HCT116 (cell line): Measurements from ENCODE around the gene ACBD4. TPM values are rescaled to one million over a fixed set of nuclear protein-coding genes. Genes with fewer than 3 reads are reported as not detected.
"Not testable (repeated sequence)": the region's sequence is repeated elsewhere in the genome, so short reads cannot be mapped to it uniquely, and the experiment has no call there.

ENCODE experiments used
- ATAC-seq: fragments of 200-7000 bp; cut with Tn5 transposase; 2 replicates; pipeline ENCODE4 v1.9.1; 2020; ENCODE audit warnings: mild to moderate bottlenecking, moderate library complexity
- BruUV-seq: library from RNA; stranded (reverse); fragments of 400-500 nt; replicated peaks from 2 replicates; lab custom pipeline; 2021; lab: Mats Ljungman, UMichigan
- CTCF ChIA-PET: fragments of 300-600 bp; sonication (Branson Sonifier 250); formaldehyde crosslinking; loops from one replicate; lab custom pipeline; 2021; ENCODE audit warnings: antibody characterized with exemption; lab: Charles Lee
- POLR2A ChIA-PET: fragments of 300-600, 350-600 bp; sonication (Branson Sonifier 250); formaldehyde crosslinking; loops from one replicate; lab custom pipeline; 2021; ENCODE audit warnings: antibody characterized with exemption; lab: Charles Lee
- RAD21 ChIA-PET, 2 experiments: fragments of 300-600 bp; sonication (Branson Sonifier 250); formaldehyde crosslinking; loops; one replicate each; lab custom pipeline; 2023; ENCODE audit warnings: low total read pairs in 2 of 2; ENCODE audit not compliant: uncharacterized antibody in 2 of 2, unreplicated experiment in 2 of 2, low non-redundant PET in 1 of 2; lab: Charles Lee
- DNase-seq: peaks from one replicate; pipeline ENCODE4 v3.0.0-alpha.2; 2010; ENCODE audit warnings: low read depth, low spot score
- H2AFZ ChIP-seq: fragments of 200-600 bp; shearing (Covaris generic), sonication (generic); 2 replicates; pipeline ENCODE4 v1.6.1; 2017; ENCODE audit warnings: low read depth, mixed run types, mixed read lengths, antibody characterized with exemption, low read length; ENCODE audit not compliant: poor library complexity, severe bottlenecking
- H3K27ac ChIP-seq: 2 replicates; pipeline ENCODE4 v1.5.1; 2012; ENCODE audit warnings: low read depth, low read length
- H3K27me3 ChIP-seq: fragments of 200-600 bp; sonication (generic); 2 replicates; pipeline ENCODE4 v1.6.1; 2016; ENCODE audit warnings: mixed run types, low read length, mixed read lengths; ENCODE audit not compliant: insufficient read depth
- H3K36me3 ChIP-seq, 2 experiments: fragments of 200-500 bp in 1 of 2; fragments of 200-600 bp in 1 of 2; sonication (Bioruptor generic) in 1 of 2; sonication (generic) in 1 of 2; 2 replicates each; pipeline versions ENCODE4 v1.5.1 to v1.6.1; 2014 to 2016; ENCODE audit warnings: low read length in 2 of 2, inconsistent platforms in 1 of 2, mixed read lengths in 1 of 2, mixed run types in 1 of 2; ENCODE audit not compliant: insufficient read depth in 2 of 2, control insufficient read depth in 1 of 2
- H3K4me1 ChIP-seq, 2 experiments: fragments of 200-600 bp in 1 of 2; sonication (generic) in 1 of 2; 2 replicates each; pipeline versions ENCODE4 v1.5.1 to v1.6.1; 2012 to 2017; ENCODE audit warnings: low read length in 2 of 2, inconsistent platforms in 1 of 2, mild to moderate bottlenecking in 1 of 2, mixed read lengths in 1 of 2, mixed run types in 1 of 2, moderate library complexity in 1 of 2; ENCODE audit not compliant: insufficient read depth in 2 of 2, control insufficient read depth in 1 of 2
- H3K4me2 ChIP-seq: fragments of 200-600 bp; sonication (generic); 2 replicates; pipeline ENCODE4 v1.6.1; 2017; ENCODE audit warnings: mixed run types, low read length, mixed read lengths
- H3K4me3 ChIP-seq, 2 experiments: fragments of 200-600 bp in 1 of 2; sonication (generic) in 1 of 2; replicated peaks in 1 of 2; 2 replicates each; pipeline ENCODE4 v1.5.1; 2011 to 2016; ENCODE audit warnings: low read length in 2 of 2, control low read depth in 1 of 2, low read depth in 1 of 2, mild to moderate bottlenecking in 1 of 2, mixed read lengths in 1 of 2, mixed run types in 1 of 2
- H3K79me2 ChIP-seq: fragments of 200-600 bp; sonication (generic); 2 replicates; pipeline ENCODE4 v1.6.1; 2017; ENCODE audit warnings: mild to moderate bottlenecking, mixed run types, low read length, moderate library complexity, mixed read lengths; ENCODE audit not compliant: insufficient read depth
- H3K9ac ChIP-seq: fragments of 200-600 bp; sonication (generic); 2 replicates; pipeline ENCODE4 v1.6.1; 2016; ENCODE audit warnings: low read length, mixed read lengths
- H3K9me2 ChIP-seq: fragments of 200-600 bp; sonication (generic), shearing (Covaris generic); 2 replicates; pipeline ENCODE4 v1.6.1; 2017; ENCODE audit warnings: mixed run types, mild to moderate bottlenecking, moderate library complexity; ENCODE audit not compliant: insufficient read depth
- H3K9me3 ChIP-seq, 2 experiments: fragments of 200-500 bp in 1 of 2; fragments of 200-600 bp in 1 of 2; sonication (Bioruptor generic) in 1 of 2; sonication (generic) in 1 of 2; 2 replicates each; pipeline ENCODE4 v1.6.1; 2014 to 2017; ENCODE audit warnings: low read length in 2 of 2, mixed read lengths in 2 of 2, inconsistent platforms in 1 of 2, low read depth in 1 of 2, mild to moderate bottlenecking in 1 of 2, mixed run types in 1 of 2, moderate library complexity in 1 of 2; ENCODE audit not compliant: control insufficient read depth in 1 of 2, insufficient read depth in 1 of 2
- H4K20me1 ChIP-seq: fragments of 200-600 bp; sonication (generic), shearing (Covaris generic); 2 replicates; pipeline ENCODE4 v1.6.1; 2017; ENCODE audit warnings: mixed run types, mild to moderate bottlenecking, moderate library complexity; ENCODE audit not compliant: insufficient read depth
- CBX3 ChIP-seq: IDR thresholded peaks from 2 replicates; pipeline ENCODE4 v1.6.1; 2012; ENCODE audit warnings: low read depth
- MAX ChIP-seq: IDR thresholded peaks from 2 replicates; pipeline ENCODE4 v1.6.1; 2012
- POLR2A ChIP-seq: IDR thresholded peaks from 2 replicates; pipeline ENCODE4 v1.7.0; 2011; ENCODE audit warnings: borderline replicate concordance; ENCODE audit not compliant: insufficient read depth, insufficient read length; ENCODE audit errors: extremely low read depth
- RAD21 ChIP-seq: IDR thresholded peaks from 2 replicates; pipeline ENCODE4 v1.6.1; 2012; ENCODE audit warnings: low read depth, mild to moderate bottlenecking
- TCF7L2 ChIP-seq: IDR thresholded peaks from 2 replicates; pipeline ENCODE4 v1.7.0; 2011; ENCODE audit warnings: borderline replicate concordance, inconsistent platforms; ENCODE audit not compliant: insufficient read depth, insufficient read length; ENCODE audit errors: extremely low read depth
- intact Hi-C: fragments of 100-400 bp; cut with micrococcal nuclease; formaldehyde crosslinking; loops from 2 replicates; pipeline ENCODE4 v1.10.0; 2022
- total RNA-seq: library from RNA; stranded (reverse); gene quantifications from one replicate; pipeline ENCODE4 v1.2.1, GENCODE V29; 2021; ENCODE audit not compliant: unreplicated experiment

ACBD4 gene
- total RNA-seq, 1 experiment from 2014 or later, result 13.6 TPM

- H3K27ac ChIP-seq, result peak overlapping the region; percentile 97
- H3K4me2 ChIP-seq, result peak overlapping the region; percentile 94
- H3K9ac ChIP-seq, result peak overlapping the region; percentile 64
- ChIA-PET POLR2A (interaction anchor here (1.5 kb wide), 1 partner anchor 24 kb away, joined by 4 read pairs; the partner anchor contains the start of gene HEXIM1), CTCF (interaction anchor here (0.6 to 3.3 kb wide), 3 partner anchors 11 to 73 kb away, joined by 3 to 18 read pairs (median 3); partner anchors contain the start of genes ACBD4 and HEXIM1)
- ATAC-seq, H4K20me1 ChIP-seq, H3K9me2 ChIP-seq, H3K27me3 ChIP-seq, H3K36me3 ChIP-seq, H3K9me3 ChIP-seq, RAD21 ChIA-PET, DNase-seq, BruUV-seq, intact Hi-C loops, H2AFZ ChIP-seq: not testable (repeated sequence)
- TF ChIP-seq MAX, result peak; percentile 35; the same call in 1 of the 2 replicates
- peaks cover 74 to 80% of the 10 kb centered on the region in 2 experiments for H3K4me1 ChIP-seq
- H3K4me3 ChIP-seq, result peak overlapping the region; percentile 32 to 57
- peaks cover 67% of the 10 kb centered on the region for H3K79me2 ChIP-seq
Measured at GRCh38 chr17:45124797-45125122, 10.7 kb upstream of the ACBD4 start.

- intact Hi-C loops, result no loop called here
- Histone ChIP-seq H4K20me1 (no peaks in the 10 kb centered on the region), H3K79me2 (peaks cover 74% of the 10 kb centered on the region), H3K27ac (peak overlapping the region; percentile 97), H2AFZ (no peak overlapping the region), H3K4me1 (peaks cover 81 to 87% of the 10 kb centered on the region in 2 experiments), H3K4me3 (no peak overlapping the region), H3K9me3 (no peaks in the 10 kb centered on the region), H3K9me2 (no peaks in the 10 kb centered on the region), H3K27me3 (no peaks in the 10 kb centered on the region), H3K36me3 (no peaks in the 10 kb centered on the region), H3K9ac (no peak overlapping the region), H3K4me2 (peak overlapping the region; percentile 94)
- POLR2A ChIA-PET, result interaction anchor here (0.6 to 1.5 kb wide), 2 partner anchors 23 to 35 kb away, joined by 3 to 4 read pairs; partner anchors contain the start of gene HEXIM1
- RAD21 ChIA-PET, result no interaction called here
- TF ChIP-seq CBX3, result 0 out of 2 replicates have a peak, but pooled peaks have one; percentile 22
- no peak for TF ChIP-seq RAD21
- TF ChIP-seq POLR2A, result no peak
- no peak for TF ChIP-seq TCF7L2
- CTCF ChIA-PET, result interaction anchor here (0.6 to 3.3 kb wide), 4 partner anchors 10 to 72 kb away, joined by 3 to 18 read pairs (median 4); partner anchors contain the start of genes ACBD4 and HEXIM1
- DNase-seq (no peak), ATAC-seq (no peak)
- no TSS peak for BruUV-seq
Measured at GRCh38 chr17:45125509-45125908, 10.0 kb upstream of the ACBD4 start.
